G401.6 (cell line): ENCODE measurements around the gene ITPKB.

Experiments used
- FAIRE-seq: peaks from 2 replicates; lab custom pipeline; 2012; peaks lifted over from hg19 to GRCh38; lab: Jason Lieb, UNC

Gene ITPKB

GRCh38 chr1:226685196-226685820, 53.8 kb downstream of the ITPKB start:
- no peak for FAIRE-seq

DNA sequence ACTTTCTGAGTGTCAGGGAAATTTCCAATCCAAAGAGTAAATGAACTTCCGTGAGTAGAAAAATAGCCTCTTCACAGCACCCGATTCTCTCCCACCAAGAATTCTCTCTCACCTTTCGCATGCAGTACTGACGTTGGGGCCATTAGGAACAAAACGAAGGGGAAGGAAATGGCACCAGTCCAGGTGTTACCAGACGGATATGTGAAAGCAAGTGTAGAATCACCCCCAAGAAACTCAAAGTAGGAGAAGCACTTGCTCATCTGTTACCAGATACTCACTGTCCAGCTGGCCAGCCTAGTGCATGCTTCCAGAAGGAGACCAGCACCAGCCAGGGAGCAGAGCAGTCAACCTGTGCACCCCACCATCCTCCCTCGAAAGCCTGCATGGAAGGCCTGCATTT, 55.1 kb downstream of the ITPKB start:
- no peak for FAIRE-seq

DNA sequence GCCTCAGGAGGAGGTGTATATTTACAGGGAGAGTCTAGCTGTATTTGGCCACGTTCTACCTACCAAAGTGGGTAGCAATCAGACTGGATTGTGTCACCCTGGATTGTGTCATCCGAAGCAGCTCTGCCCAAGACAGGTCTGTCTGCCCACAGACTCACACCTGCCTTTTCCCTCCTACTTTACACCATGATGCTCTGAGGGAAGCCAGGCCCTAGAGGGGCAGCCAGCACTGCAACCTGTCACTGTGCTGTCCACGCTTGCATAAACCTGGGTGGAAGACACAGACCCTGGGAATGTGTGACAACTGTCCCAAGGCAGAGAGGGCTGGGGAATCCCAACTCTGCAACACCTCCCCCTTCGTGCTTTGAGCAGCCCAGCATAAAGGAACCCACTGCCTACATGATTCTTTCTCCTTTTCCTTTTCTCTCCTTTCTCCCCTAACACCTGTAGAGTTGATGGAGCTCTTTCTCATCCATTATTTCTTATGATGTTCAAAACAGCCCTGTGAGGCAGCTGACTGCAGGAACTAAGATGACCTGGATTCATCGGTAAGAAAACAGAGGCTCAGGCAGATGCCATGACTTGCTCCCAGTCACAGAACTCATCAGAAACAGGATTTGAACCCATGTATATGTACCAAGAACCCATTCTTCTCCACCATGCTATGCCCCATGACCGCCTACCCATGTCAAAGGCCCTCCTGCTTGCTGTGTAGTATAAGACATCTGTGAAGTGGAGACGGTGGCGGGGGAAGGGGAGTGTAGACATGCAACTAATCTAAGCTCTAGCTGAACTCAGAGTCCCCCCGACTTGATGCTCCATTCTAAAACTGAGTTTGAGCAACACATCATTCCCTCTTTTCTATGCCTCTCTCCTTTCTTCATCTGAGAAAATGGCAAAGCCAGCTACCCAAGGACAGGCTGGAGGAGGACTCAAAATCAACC, 55.9 kb downstream of the ITPKB start:
- no peak for FAIRE-seq

- FAIRE-seq: no peak
These were observed 57.2 kb downstream of the ITPKB start for GRCh38 chr1:226681652-226682493.

GRCh38 chr1:226680653-226681052, 58.4 kb downstream of the ITPKB start:
- FAIRE-seq: no peak

GRCh38 chr1:226679853-226680516, 59.1 kb downstream of the ITPKB start:
- FAIRE-seq: no peak

GRCh38 chr1:226679262-226679661, 59.8 kb downstream of the ITPKB start:
- FAIRE-seq: no peak

GRCh38 chr1:226678701-226679100, 60.4 kb downstream of the ITPKB start:
- no peak for FAIRE-seq

GRCh38 chr1:226678251-226678650, 60.8 kb downstream of the ITPKB start:
- no peak for FAIRE-seq

GRCh38 chr1:226677027-226678020, 61.8 kb downstream of the ITPKB start:
- FAIRE-seq: no peak

DNA sequence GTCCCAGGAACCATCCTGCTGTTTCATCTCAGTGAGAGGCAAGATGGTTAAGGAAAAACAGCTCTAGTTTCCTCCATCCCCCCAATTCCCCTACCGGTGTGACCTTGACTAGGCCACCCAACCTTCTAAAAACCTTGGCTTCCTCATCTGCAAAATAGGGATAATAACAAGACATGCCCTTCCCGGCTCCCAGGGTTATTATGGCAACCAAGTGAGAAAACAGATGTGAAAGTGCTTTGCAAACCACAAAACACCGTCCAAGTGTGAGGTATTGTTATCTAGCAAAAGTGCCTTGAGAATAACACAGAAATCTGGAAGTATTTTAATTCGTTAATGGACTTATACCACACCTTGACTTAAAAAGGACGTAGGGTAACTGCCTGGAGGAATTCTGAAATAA, 62.7 kb downstream of the ITPKB start:
- FAIRE-seq: no peak

DNA sequence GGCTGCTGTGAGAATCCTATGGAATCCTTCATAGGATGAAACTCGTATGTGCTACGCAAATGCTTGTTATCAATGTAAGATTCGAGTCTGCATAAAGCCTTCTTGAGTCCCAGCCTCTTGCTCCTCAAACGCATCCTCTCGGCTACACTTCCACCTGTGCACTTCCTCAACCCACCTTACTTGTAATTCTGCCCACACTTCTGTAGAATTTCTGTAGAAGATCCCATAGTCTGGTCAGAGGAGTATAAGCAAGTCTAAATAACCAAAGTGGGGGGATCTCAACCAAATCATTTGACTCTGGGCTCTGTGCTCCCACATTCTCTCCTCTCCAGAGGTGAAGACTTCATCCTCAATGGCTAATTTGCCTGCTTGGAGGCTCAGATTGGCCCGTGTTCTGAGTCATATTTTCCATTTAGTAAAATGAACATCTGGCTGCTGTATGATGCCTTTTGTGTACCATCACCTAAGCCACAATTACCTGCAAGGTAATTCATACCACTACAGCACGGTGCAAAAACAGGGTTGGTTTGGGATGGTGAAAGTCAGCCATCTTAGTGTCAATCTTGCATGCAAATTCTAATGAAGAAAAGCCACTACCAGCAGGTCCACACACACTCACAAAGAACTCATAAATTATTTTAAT, 63.2 kb downstream of the ITPKB start:
- FAIRE-seq: no peak

DNA sequence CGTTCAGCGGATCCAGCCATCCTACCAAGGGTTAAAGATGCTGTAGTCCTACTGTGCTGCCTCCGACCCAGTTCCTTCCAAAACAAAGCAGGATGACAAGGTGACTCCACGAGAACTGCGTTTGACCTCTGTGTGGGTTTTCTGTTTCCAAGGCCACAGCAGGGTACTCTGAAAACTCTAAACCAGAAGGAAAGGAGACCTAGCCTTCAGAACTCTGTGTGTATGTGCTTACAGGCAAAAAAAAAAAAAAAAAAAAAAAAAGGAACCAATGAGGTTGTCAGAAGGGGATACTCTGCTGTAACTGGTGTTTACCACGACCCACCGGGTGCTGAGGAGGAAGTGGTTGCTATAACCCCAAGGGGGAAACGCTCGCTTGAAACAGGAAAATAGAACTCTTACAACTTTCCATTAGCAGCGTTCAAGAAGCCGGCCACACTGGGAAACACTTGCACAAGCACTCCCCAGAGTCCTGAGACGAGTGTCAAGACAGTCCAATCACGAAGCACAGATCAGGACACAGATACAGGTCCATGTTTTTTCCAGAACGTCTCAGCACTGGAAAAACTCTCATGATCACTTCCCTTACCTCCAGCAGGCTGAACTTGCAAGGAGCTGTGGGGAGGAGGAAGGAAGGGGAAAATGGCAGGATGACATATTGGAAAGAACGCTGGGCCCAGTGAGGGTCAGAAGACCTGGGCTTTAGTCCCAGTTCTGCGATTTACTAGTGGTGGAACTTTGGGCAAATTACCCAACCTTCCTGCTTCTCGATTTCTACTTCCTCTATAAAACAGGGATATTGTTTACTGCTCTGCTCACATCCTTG, 64.0 kb downstream of the ITPKB start:
- FAIRE-seq: no peak

DNA sequence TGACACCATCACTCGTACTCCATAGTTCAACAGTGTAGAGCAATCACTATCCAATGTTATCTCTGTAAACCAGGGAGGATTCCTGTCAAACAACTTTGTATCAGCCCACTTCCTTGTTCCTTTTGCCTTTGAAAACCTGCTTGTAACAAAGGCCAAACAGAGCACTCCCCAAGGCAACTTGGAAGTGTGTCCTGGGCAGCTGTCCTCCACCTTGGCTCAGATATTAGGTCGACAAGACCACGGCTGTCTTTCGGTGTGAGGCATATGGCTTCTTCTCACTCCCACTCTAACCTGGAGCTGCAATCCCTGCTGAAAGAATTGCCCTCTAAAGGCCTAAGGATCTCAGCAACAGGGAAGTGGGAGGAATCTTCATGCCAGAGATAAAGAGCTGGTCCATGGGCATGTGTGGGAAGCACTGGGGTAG, 66.7 kb downstream of the ITPKB start:
- no peak for FAIRE-seq

- no peak for FAIRE-seq
These were observed 67.8 kb downstream of the ITPKB start for GRCh38 chr1:226671277-226671676.

GRCh38 chr1:226670073-226670472, 69.0 kb downstream of the ITPKB start:
- FAIRE-seq: no peak

GRCh38 chr1:226668173-226668560, 70.9 kb downstream of the ITPKB start:
- no peak for FAIRE-seq

GRCh38 chr1:226666692-226667091, 72.4 kb downstream of the ITPKB start:
- no peak for FAIRE-seq

DNA sequence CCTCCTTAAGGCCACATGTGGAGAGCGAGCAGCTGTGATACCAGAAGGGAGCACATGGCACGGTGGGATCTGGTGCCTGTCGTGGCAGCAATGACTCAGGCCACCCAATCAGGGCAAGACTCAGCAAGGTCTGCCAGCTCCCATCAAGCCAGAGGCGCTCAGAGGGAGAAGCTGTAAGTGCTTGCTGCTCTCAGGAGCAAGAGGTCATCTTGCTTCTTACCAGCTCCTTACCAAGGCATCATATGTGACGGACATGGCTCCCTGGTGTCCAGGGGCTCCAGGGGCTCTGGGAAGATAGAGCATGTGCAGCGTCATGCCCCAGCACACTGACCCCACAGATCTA, 72.9 kb downstream of the ITPKB start:
- FAIRE-seq: no peak
